CD4-positive, alpha-beta T cell (primary cell): ENCODE data around the gene PLD2. TPM values are rescaled to one million over a fixed set of nuclear protein-coding genes. Genes with fewer than 3 reads are reported as not detected.

Source experiments
- ATAC-seq: fragments of 200-7000 bp; cut with Tn5 transposase; one replicate; pipeline ENCODE4 v1.10.0; 2022; ENCODE audit warnings: mild to moderate bottlenecking; ENCODE audit not compliant: poor library complexity
- CTCF ChIA-PET: fragments of 350-600 bp; sonication (Branson Sonifier 250); formaldehyde crosslinking; loops from one replicate; lab custom pipeline; 2021; ENCODE audit warnings: antibody characterized with exemption, inconsistent platforms; lab: Charles Lee
- POLR2A ChIA-PET: fragments of 350-600 bp; sonication (Branson Sonifier 250); formaldehyde crosslinking; loops from one replicate; lab custom pipeline; 2021; ENCODE audit warnings: antibody characterized with exemption, inconsistent platforms; lab: Charles Lee
- DNase-seq, 14 experiments: peaks; one replicate each; pipeline ENCODE4 v3.0.0-alpha.2; 2013 to 2020; ENCODE audit warnings: mixed read lengths in 2 of 14
- H3K27ac ChIP-seq, 2 donors: one replicate each; pipeline versions ENCODE4 v1.5.1 to v1.7.0; 2013; ENCODE audit warnings: low read length in 2 of 2, low read depth in 1 of 2, mild to moderate bottlenecking in 1 of 2
- H3K27me3 ChIP-seq, 2 experiments: 1 replicate in 1 of 2; 2 replicates in 1 of 2; pipeline versions ENCODE4 v1.6.1 to v1.7.0; 2013; ENCODE audit warnings: low read length in 2 of 2, control low read depth in 1 of 2, mild to moderate bottlenecking in 1 of 2, moderate library complexity in 1 of 2; ENCODE audit not compliant: insufficient read depth in 2 of 2, control insufficient read depth in 1 of 2
- H3K36me3 ChIP-seq: one replicate; pipeline ENCODE4 v1.6.1; 2013; ENCODE audit warnings: low read length, control low read depth; ENCODE audit not compliant: insufficient read depth
- H3K4me1 ChIP-seq: one replicate; pipeline ENCODE4 v1.6.1; 2013; ENCODE audit warnings: low read length, control low read depth; ENCODE audit not compliant: insufficient read depth
- H3K4me3 ChIP-seq: one replicate; pipeline ENCODE4 v1.5.1; 2013; ENCODE audit warnings: mild to moderate bottlenecking, low read length, moderate library complexity
- H3K9me3 ChIP-seq, 2 experiments: 1 replicate in 1 of 2; 2 replicates in 1 of 2; pipeline versions ENCODE4 v1.6.1 to v1.7.0; 2013; ENCODE audit warnings: low read length in 2 of 2, mild to moderate bottlenecking in 2 of 2, control low read depth in 1 of 2, moderate library complexity in 1 of 2; ENCODE audit not compliant: control insufficient read depth in 1 of 2, insufficient read depth in 1 of 2
- H3K27ac Mint-ChIP-seq: one replicate; pipeline ENCODE4 v1.8.0; 2020; ENCODE audit warnings: mixed read lengths
- H3K27me3 Mint-ChIP-seq: one replicate; pipeline ENCODE4 v1.8.0; 2021; ENCODE audit warnings: mixed read lengths
- H3K36me3 Mint-ChIP-seq: one replicate; pipeline ENCODE4 v1.8.0; 2021; ENCODE audit warnings: low read depth, mixed read lengths
- H3K4me1 Mint-ChIP-seq: one replicate; pipeline ENCODE4 v1.8.0; 2021; ENCODE audit warnings: low read depth, mixed read lengths
- H3K4me3 Mint-ChIP-seq: one replicate; pipeline ENCODE4 v1.8.0; 2020; ENCODE audit warnings: mild to moderate bottlenecking, mixed read lengths
- H3K9me3 Mint-ChIP-seq: one replicate; pipeline ENCODE4 v1.8.0; 2020; ENCODE audit warnings: mixed read lengths
- intact Hi-C, 2 experiments: fragments of 100-400 bp; cut with DNase I in 1 of 2; cut with micrococcal nuclease in 1 of 2; formaldehyde crosslinking; loops; one replicate each; pipeline versions ENCODE4 v1.15.1 to v1.9.0; 2023 to 2025; cut with DNase I, micrococcal nuclease
- total RNA-seq, 174 experiments: library from RNA in 2 of 174; stranded (reverse) in 2 of 174; gene quantifications; one replicate each; pipeline ENCODE4 v1.2.3 and lab custom pipeline; 2021 to 2026
- TF ChIP-seq, protein P1 (sequence below): fragments of 200-600 bp; IDR thresholded peaks from one replicate; pipeline ENCODE4 v1.8.0; 2022; ENCODE audit warnings: antibody characterized with exemption, mild to moderate bottlenecking

Gene PLD2
- total RNA-seq, 2 experiments from 2014 or later = 10.2 to 10.7 TPM

DNA sequence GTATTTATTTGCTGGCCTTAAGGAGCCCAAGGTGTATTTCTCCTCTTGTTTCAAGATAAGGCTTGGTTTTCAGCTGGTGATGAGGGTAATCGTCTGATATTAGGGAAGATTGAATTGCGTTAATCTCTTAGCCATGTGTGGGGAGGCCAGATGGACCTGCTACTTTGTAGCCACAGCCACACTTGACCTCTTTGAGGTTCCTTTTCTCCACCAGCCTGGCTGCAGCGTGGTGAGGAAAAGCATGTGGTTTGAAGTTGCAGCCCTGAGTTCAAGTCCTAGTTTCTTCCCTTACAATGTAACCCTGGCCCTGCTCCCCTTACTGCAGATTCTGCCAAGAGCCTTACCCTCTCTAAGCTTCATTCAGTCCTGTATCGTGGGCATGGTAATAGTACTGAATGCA lies 29.3 kb downstream of the PLD2 start:
- peak overlapping the region; percentile 88 for H3K4me3 Mint-ChIP-seq
- no peaks in the 10 kb centered on the region for H3K27me3 Mint-ChIP-seq
- H3K9me3 Mint-ChIP-seq = no peaks in the 10 kb centered on the region
- peak overlapping the region; percentile 80 for H3K27ac Mint-ChIP-seq
- TF ChIP-seq, protein P1, sequence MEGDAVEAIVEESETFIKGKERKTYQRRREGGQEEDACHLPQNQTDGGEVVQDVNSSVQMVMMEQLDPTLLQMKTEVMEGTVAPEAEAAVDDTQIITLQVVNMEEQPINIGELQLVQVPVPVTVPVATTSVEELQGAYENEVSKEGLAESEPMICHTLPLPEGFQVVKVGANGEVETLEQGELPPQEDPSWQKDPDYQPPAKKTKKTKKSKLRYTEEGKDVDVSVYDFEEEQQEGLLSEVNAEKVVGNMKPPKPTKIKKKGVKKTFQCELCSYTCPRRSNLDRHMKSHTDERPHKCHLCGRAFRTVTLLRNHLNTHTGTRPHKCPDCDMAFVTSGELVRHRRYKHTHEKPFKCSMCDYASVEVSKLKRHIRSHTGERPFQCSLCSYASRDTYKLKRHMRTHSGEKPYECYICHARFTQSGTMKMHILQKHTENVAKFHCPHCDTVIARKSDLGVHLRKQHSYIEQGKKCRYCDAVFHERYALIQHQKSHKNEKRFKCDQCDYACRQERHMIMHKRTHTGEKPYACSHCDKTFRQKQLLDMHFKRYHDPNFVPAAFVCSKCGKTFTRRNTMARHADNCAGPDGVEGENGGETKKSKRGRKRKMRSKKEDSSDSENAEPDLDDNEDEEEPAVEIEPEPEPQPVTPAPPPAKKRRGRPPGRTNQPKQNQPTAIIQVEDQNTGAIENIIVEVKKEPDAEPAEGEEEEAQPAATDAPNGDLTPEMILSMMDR = no peak
- intact Hi-C loops = loop anchor here in 1 of 2 experiments (5.0 kb wide), 1 partner anchor 46 kb away; no protein-coding TSS in a partner anchor
- Histone ChIP-seq H3K27ac (no peak overlapping the region), H3K4me3 (peak overlapping the region; percentile 85), H3K36me3 (peaks cover 10% of the 10 kb centered on the region), H3K9me3 (no peaks in the 10 kb centered on the region), H3K27me3 (no peaks in the 10 kb centered on the region), H3K4me1 (peaks cover 51% of the 10 kb centered on the region)
- H3K36me3 Mint-ChIP-seq = peaks cover 32% of the 10 kb centered on the region
- POLR2A ChIA-PET = interaction anchor here (3.8 kb wide), 1 partner anchor 126 kb away, joined by 12 read pairs; the partner anchor contains the start of gene ARRB2
- peaks cover 73% of the 10 kb centered on the region for H3K4me1 Mint-ChIP-seq
- CTCF ChIA-PET = interaction anchor here (4.1 kb wide), 1 partner anchor 46 kb away, joined by 13 read pairs; no protein-coding TSS in a partner anchor
- DNase-seq = no peak
- no peak for ATAC-seq

- Histone ChIP-seq H3K27ac (no peak overlapping the region), H3K36me3 (peaks cover 16% of the 10 kb centered on the region), H3K27me3 (no peaks in the 10 kb centered on the region), H3K4me1 (peaks cover 52% of the 10 kb centered on the region), H3K9me3 (no peaks in the 10 kb centered on the region), H3K4me3 (no peak overlapping the region)
- peaks cover 32% of the 10 kb centered on the region for H3K36me3 Mint-ChIP-seq
- peaks cover 80% of the 10 kb centered on the region for H3K4me1 Mint-ChIP-seq
- no peak for ATAC-seq
- ChIA-PET POLR2A (interaction anchor here (0.8 to 1.2 kb wide), 3 partner anchors 14 to 103 kb away, joined by 3 read pairs; partner anchors contain the start of genes PLD2, RNF167 and SLC25A11), CTCF (interaction anchor here (0.8 to 1.3 kb wide), 2 partner anchors 48 to 128 kb away, joined by 3 read pairs; no protein-coding TSS in a partner anchor)
- H3K27ac Mint-ChIP-seq = no peak overlapping the region
- intact Hi-C loops = loop anchor here in 1 of 2 experiments (5.0 kb wide), 1 partner anchor 45 kb away; no protein-coding TSS in a partner anchor
- TF ChIP-seq, protein P1 = no peak
- H3K4me3 Mint-ChIP-seq = no peak overlapping the region
- H3K9me3 Mint-ChIP-seq = no peaks in the 10 kb centered on the region
- H3K27me3 Mint-ChIP-seq = no peaks in the 10 kb centered on the region
- DNase-seq = no peak
These were observed 30.7 kb downstream of the PLD2 start for GRCh38 chr17:4837471-4838308.

- peaks cover 81% of the 10 kb centered on the region for H3K4me1 Mint-ChIP-seq
- ChIA-PET POLR2A (interaction anchor here (1.0 to 1.2 kb wide), 2 partner anchors 13 to 31 kb away, joined by 3 read pairs; partner anchors contain the start of gene PLD2), CTCF (interaction anchor here (0.8 to 1.3 kb wide), 2 partner anchors 49 to 128 kb away, joined by 3 read pairs; no protein-coding TSS in a partner anchor)
- ATAC-seq (no peak), DNase-seq (no peak)
- peaks cover 56% of the 10 kb centered on the region for H3K4me1 ChIP-seq
- no peak overlapping the region for H3K4me3 ChIP-seq
- no peaks in the 10 kb centered on the region for H3K27me3 ChIP-seq
- peaks cover 32% of the 10 kb centered on the region for H3K36me3 Mint-ChIP-seq
- no peaks in the 10 kb centered on the region for H3K9me3 Mint-ChIP-seq
- no peak overlapping the region for H3K4me3 Mint-ChIP-seq
- no peak overlapping the region for H3K27ac ChIP-seq
- H3K36me3 ChIP-seq = peaks cover 17% of the 10 kb centered on the region
- TF ChIP-seq, protein P1 = no peak
- intact Hi-C loops = loop anchor here in 1 of 2 experiments (5.0 kb wide), 1 partner anchor 44 kb away; no protein-coding TSS in a partner anchor
- H3K9me3 ChIP-seq = no peaks in the 10 kb centered on the region
- H3K27me3 Mint-ChIP-seq = no peaks in the 10 kb centered on the region
- H3K27ac Mint-ChIP-seq = no peak overlapping the region
These were observed 31.4 kb downstream of the PLD2 start for GRCh38 chr17:4838309-4838785.
